Measurements from ENCODE around the gene TMEM205. TPM values are rescaled to one million over a fixed set of nuclear protein-coding genes. Genes with fewer than 3 reads are reported as not detected.
"Not testable (repeated sequence)": the region's sequence is repeated elsewhere in the genome, so short reads cannot be mapped to it uniquely, and the experiment has no call there.

The TMEM205 gene
- total RNA-seq, 2 donors from 2014 or later, result 301 to 343 TPM

DNA sequence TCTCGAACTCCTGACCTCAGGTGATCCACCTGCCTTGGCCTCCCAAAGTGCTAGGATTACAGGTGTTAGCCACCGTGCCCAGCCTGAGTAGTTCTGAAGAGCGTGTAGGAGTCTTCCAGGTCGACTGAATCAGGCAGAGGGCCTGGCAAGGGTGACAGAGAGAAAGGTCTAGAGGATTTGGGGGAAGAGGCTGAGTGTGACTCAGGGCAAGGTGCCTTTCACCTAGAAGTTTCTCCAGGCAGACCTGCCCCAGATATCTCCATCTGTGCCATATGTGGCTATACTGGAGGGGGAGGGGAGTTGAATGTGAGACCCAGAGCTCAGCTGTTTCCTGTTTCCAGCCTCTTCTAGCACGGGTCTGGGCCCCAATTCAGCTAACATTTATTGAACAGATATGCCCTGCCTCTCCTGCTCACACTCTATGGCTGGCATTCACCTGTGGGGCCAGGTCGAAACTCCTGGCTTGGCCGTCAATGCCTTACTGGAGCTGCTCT is 1.5 kb upstream of the TMEM205 start:
- Histone ChIP-seq H3K36me3 (no peaks in the 10 kb centered on the region), H3K27me3 (no peaks in the 10 kb centered on the region), H3K4me1 (peaks cover 0 to 26% of the 10 kb centered on the region in 2 donors), H3K4me3 (no peak overlapping the region), H3K27ac (no peak overlapping the region), H3K9me3 (no peaks in the 10 kb centered on the region)
- no peak for DNase-seq (ENCODE audit: low spot score)
- TF ChIP-seq CTCF (IDR thresholded peaks at IDR 0.05), result no peak

- Histone ChIP-seq H3K36me3 (no peaks in the 10 kb centered on the region), H3K9me3 (no peaks in the 10 kb centered on the region), H3K4me1 (peaks cover 0 to 26% of the 10 kb centered on the region in 2 donors), H3K27me3 (no peaks in the 10 kb centered on the region), H3K4me3 (peak overlapping the region; percentile 67 to 73), H3K27ac (peak overlapping the region; percentile 80 to 86)
- TF ChIP-seq CTCF (IDR thresholded peaks at IDR 0.05), result no peak
- DNase-seq (ENCODE audit: low spot score), result no peak
Observed at GRCh38 chr19:11345122-11345803, 805 bp downstream of the TMEM205 start.

DNA sequence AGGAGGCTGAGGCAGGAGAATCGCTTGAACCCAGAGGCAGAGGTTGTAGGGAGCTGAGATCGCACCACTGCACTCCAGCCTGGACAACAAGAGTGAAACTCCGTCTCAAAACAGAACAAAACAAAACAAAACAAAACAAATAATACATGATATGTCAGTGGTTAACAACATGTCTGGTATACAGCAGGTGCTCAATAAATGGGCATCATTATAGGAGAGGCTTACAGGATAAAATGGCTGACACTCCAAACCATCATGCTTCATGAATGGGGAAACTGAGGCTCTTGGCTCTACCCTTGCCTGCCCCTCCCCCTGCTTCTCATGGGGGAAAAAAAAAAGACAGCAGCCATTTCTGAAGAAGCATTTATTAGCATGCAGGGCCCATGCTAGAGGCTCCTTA is 3.6 kb downstream of the TMEM205 start:
- Histone ChIP-seq H3K27ac (no peak overlapping the region), H3K9me3 (no peaks in the 10 kb centered on the region), H3K27me3 (no peaks in the 10 kb centered on the region), H3K4me3 (no peak overlapping the region), H3K4me1 (peaks cover 0 to 44% of the 10 kb centered on the region in 2 donors), H3K36me3 (no peaks in the 10 kb centered on the region)
- TF ChIP-seq CTCF (IDR thresholded peaks at IDR 0.05), result no peak
- no peak for DNase-seq (ENCODE audit: low spot score)

GRCh38 chr19:11340099-11340467 is 6.0 kb downstream of the TMEM205 start:
- H3K27me3 ChIP-seq; H3K36me3 ChIP-seq; DNase-seq (ENCODE audit: low spot score); H3K9me3 ChIP-seq: not testable (repeated sequence)
- H3K4me1 ChIP-seq, result peaks cover 0 to 30% of the 10 kb centered on the region in 2 donors
- peak overlapping the region in 1 of 2 donors; percentile 77 for H3K4me3 ChIP-seq
- H3K27ac ChIP-seq, result peak overlapping the region; percentile 82 to 88

GRCh38 chr19:11339254-11340098 is 6.6 kb downstream of the TMEM205 start, which contains the start of gene RAB3D:
TSS of gene RAB3D (minus strand) at chr19:11339657. CDS start at chr19:11337399, 2,258 bp downstream.
- Histone ChIP-seq H3K9me3 (no peaks in the 10 kb centered on the region), H3K27me3 (no peaks in the 10 kb centered on the region), H3K27ac (peak within 1 kb of the TSS; percentile 82 to 88), H3K4me3 (peak within 1 kb of the TSS; percentile 62 to 77), H3K4me1 (peaks cover 0 to 24% of the 10 kb centered on the region in 2 donors), H3K36me3 (peaks cover 11% of the 10 kb centered on the region)
- TF ChIP-seq CTCF (IDR thresholded peaks at IDR 0.05), result no peak
- DNase-seq (ENCODE audit: low spot score), result peak; percentile 91
